Measurements from ENCODE around the gene CSRP2. TPM values are rescaled to one million over a fixed set of nuclear protein-coding genes. Genes with fewer than 3 reads are reported as not detected.

Gene CSRP2
- total and polyA plus RNA-seq, 4 donors, result 26.8 to 85.9 (median 64.0) TPM

- Histone ChIP-seq H3K9me3 (ENCODE audit: control insufficient read depth, insufficient read depth, low read length) (no peaks in the 10 kb centered on the region), H3K4me3 (ENCODE audit: low read depth, low read length) (peak overlapping the region; percentile 80), H3K27me3 (ENCODE audit: control insufficient read depth, insufficient read depth, low read length) (peaks cover 6% of the 10 kb centered on the region), H3K4me1 (ENCODE audit: control insufficient read depth, insufficient read depth, low read length) (peaks cover 14% of the 10 kb centered on the region), H3K27ac (ENCODE audit: low read depth, low read length) (peak overlapping the region; percentile 93), H3K36me3 (ENCODE audit: control insufficient read depth, insufficient read depth, low read length) (no peaks in the 10 kb centered on the region)
- no CpG with 5 or more reads among the region's 13 CpGs for WGBS (ENCODE audit: insufficient coverage)
- peak in 1 of 6 donors; percentile 49 for DNase-seq (ENCODE audit: low read depth in 4 of 6, low spot score in 6 of 6)
These were observed 1.1 kb upstream of the CSRP2 start for GRCh38 chr12:76879710-76880518.

- peak in 3 of 6 donors; percentile 11 to 71 (median 70) for DNase-seq (ENCODE audit: low read depth in 4 of 6, low spot score in 6 of 6)
- Histone ChIP-seq H3K9me3 (ENCODE audit: control insufficient read depth, insufficient read depth, low read length) (no peaks in the 10 kb centered on the region), H3K4me3 (ENCODE audit: low read depth, low read length) (peak overlapping the region; percentile 80), H3K27me3 (ENCODE audit: control insufficient read depth, insufficient read depth, low read length) (peaks cover 6% of the 10 kb centered on the region), H3K4me1 (ENCODE audit: control insufficient read depth, insufficient read depth, low read length) (peaks cover 14% of the 10 kb centered on the region), H3K27ac (ENCODE audit: low read depth, low read length) (peak overlapping the region; percentile 79), H3K36me3 (ENCODE audit: control insufficient read depth, insufficient read depth, low read length) (no peaks in the 10 kb centered on the region)
- under 1% methylated on average over 25 of the region's 44 CpGs for WGBS (ENCODE audit: insufficient coverage)
These were observed 520 bp downstream of the CSRP2 start for GRCh38 chr12:76878099-76878898.

GRCh38 chr12:76876696-76877229 lies 2.1 kb downstream of the CSRP2 start:
- Histone ChIP-seq H3K27me3 (ENCODE audit: control insufficient read depth, insufficient read depth, low read length) (peaks cover 6% of the 10 kb centered on the region), H3K36me3 (ENCODE audit: control insufficient read depth, insufficient read depth, low read length) (no peaks in the 10 kb centered on the region), H3K4me3 (ENCODE audit: low read depth, low read length) (no peak overlapping the region), H3K9me3 (ENCODE audit: control insufficient read depth, insufficient read depth, low read length) (no peaks in the 10 kb centered on the region), H3K27ac (ENCODE audit: low read depth, low read length) (no peak overlapping the region), H3K4me1 (ENCODE audit: control insufficient read depth, insufficient read depth, low read length) (peaks cover 14% of the 10 kb centered on the region)
- no peak for DNase-seq (ENCODE audit: low read depth in 4 of 6, low spot score in 6 of 6)
- 90% methylated on average over 1 of the region's 2 CpGs for WGBS (ENCODE audit: insufficient coverage)

GRCh38 chr12:76874491-76875190 lies 4.2 kb downstream of the CSRP2 start:
- no peaks in the 10 kb centered on the region for H3K36me3 ChIP-seq (ENCODE audit: control insufficient read depth, insufficient read depth, low read length)
- peaks cover 6% of the 10 kb centered on the region for H3K27me3 ChIP-seq (ENCODE audit: control insufficient read depth, insufficient read depth, low read length)
- H3K4me1 ChIP-seq (ENCODE audit: control insufficient read depth, insufficient read depth, low read length), result peaks cover 14% of the 10 kb centered on the region
- no peak for DNase-seq (ENCODE audit: low read depth in 4 of 6, low spot score in 6 of 6)
- no peaks in the 10 kb centered on the region for H3K9me3 ChIP-seq (ENCODE audit: control insufficient read depth, insufficient read depth, low read length)
- no peak overlapping the region for H3K4me3 ChIP-seq (ENCODE audit: low read depth, low read length)
- no peak overlapping the region for H3K27ac ChIP-seq (ENCODE audit: low read depth, low read length)
- 78% methylated on average over 4 of the region's 11 CpGs for WGBS (ENCODE audit: insufficient coverage)

- Histone ChIP-seq H3K36me3 (ENCODE audit: control insufficient read depth, insufficient read depth, low read length) (no peaks in the 10 kb centered on the region), H3K4me1 (ENCODE audit: control insufficient read depth, insufficient read depth, low read length) (peaks cover 8% of the 10 kb centered on the region), H3K27me3 (ENCODE audit: control insufficient read depth, insufficient read depth, low read length) (peaks cover 6% of the 10 kb centered on the region), H3K9me3 (ENCODE audit: control insufficient read depth, insufficient read depth, low read length) (no peaks in the 10 kb centered on the region), H3K4me3 (ENCODE audit: low read depth, low read length) (no peak overlapping the region), H3K27ac (ENCODE audit: low read depth, low read length) (no peak overlapping the region)
- no peak for DNase-seq (ENCODE audit: low read depth in 4 of 6, low spot score in 6 of 6)
- 43% methylated on average over 1 of the region's 3 CpGs for WGBS (ENCODE audit: insufficient coverage)
These were observed 4.8 kb downstream of the CSRP2 start for GRCh38 chr12:76874027-76874426.

GRCh38 chr12:76872415-76872814 lies 6.4 kb downstream of the CSRP2 start:
- DNase-seq (ENCODE audit: low read depth in 4 of 6, low spot score in 6 of 6), result no peak
- H3K27ac ChIP-seq (ENCODE audit: low read depth, low read length), result no peak overlapping the region

GRCh38 chr12:76871742-76872141 lies 7.1 kb downstream of the CSRP2 start:
- Histone ChIP-seq H3K36me3 (ENCODE audit: control insufficient read depth, insufficient read depth, low read length) (no peaks in the 10 kb centered on the region), H3K4me1 (ENCODE audit: control insufficient read depth, insufficient read depth, low read length) (no peaks in the 10 kb centered on the region), H3K27ac (ENCODE audit: low read depth, low read length) (no peak overlapping the region), H3K27me3 (ENCODE audit: control insufficient read depth, insufficient read depth, low read length) (no peaks in the 10 kb centered on the region), H3K9me3 (ENCODE audit: control insufficient read depth, insufficient read depth, low read length) (no peaks in the 10 kb centered on the region), H3K4me3 (ENCODE audit: low read depth, low read length) (no peak overlapping the region)
- WGBS (ENCODE audit: insufficient coverage), result 100% methylated on average over 1 of the region's 3 CpGs
- DNase-seq (ENCODE audit: low read depth in 4 of 6, low spot score in 6 of 6), result peak in 2 of 6 donors; percentile 35 to 67

More at GRCh38 chr12:76872415-76872814, 6.4 kb downstream of the CSRP2 start:
- 77% methylated on average over 5 of the region's 5 CpGs for WGBS (ENCODE audit: insufficient coverage)
- Histone ChIP-seq H3K27me3 (ENCODE audit: control insufficient read depth, insufficient read depth, low read length) (no peaks in the 10 kb centered on the region), H3K36me3 (ENCODE audit: control insufficient read depth, insufficient read depth, low read length) (no peaks in the 10 kb centered on the region), H3K4me1 (ENCODE audit: control insufficient read depth, insufficient read depth, low read length) (no peaks in the 10 kb centered on the region), H3K9me3 (ENCODE audit: control insufficient read depth, insufficient read depth, low read length) (no peaks in the 10 kb centered on the region), H3K4me3 (ENCODE audit: low read depth, low read length) (no peak overlapping the region)

GRCh38 chr12:76871082-76871481 lies 7.7 kb downstream of the CSRP2 start:
- no CpG with 5 or more reads among the region's 2 CpGs for WGBS (ENCODE audit: insufficient coverage)
- no peaks in the 10 kb centered on the region for H3K9me3 ChIP-seq (ENCODE audit: control insufficient read depth, insufficient read depth, low read length)
- no peaks in the 10 kb centered on the region for H3K36me3 ChIP-seq (ENCODE audit: control insufficient read depth, insufficient read depth, low read length)
- no peak for DNase-seq (ENCODE audit: low read depth in 4 of 6, low spot score in 6 of 6)
- H3K27me3 ChIP-seq (ENCODE audit: control insufficient read depth, insufficient read depth, low read length), result no peaks in the 10 kb centered on the region
- no peak overlapping the region for H3K27ac ChIP-seq (ENCODE audit: low read depth, low read length)
- peaks cover 1% of the 10 kb centered on the region for H3K4me1 ChIP-seq (ENCODE audit: control insufficient read depth, insufficient read depth, low read length)
- H3K4me3 ChIP-seq (ENCODE audit: low read depth, low read length), result no peak overlapping the region

GRCh38 chr12:76866726-76867125 lies 12.1 kb downstream of the CSRP2 start:
- Histone ChIP-seq H3K27ac (ENCODE audit: low read depth, low read length) (no peak overlapping the region), H3K4me3 (ENCODE audit: low read depth, low read length) (no peak overlapping the region), H3K27me3 (ENCODE audit: control insufficient read depth, insufficient read depth, low read length) (no peaks in the 10 kb centered on the region), H3K4me1 (ENCODE audit: control insufficient read depth, insufficient read depth, low read length) (peaks cover 5% of the 10 kb centered on the region), H3K36me3 (ENCODE audit: control insufficient read depth, insufficient read depth, low read length) (no peaks in the 10 kb centered on the region), H3K9me3 (ENCODE audit: control insufficient read depth, insufficient read depth, low read length) (no peaks in the 10 kb centered on the region)
- WGBS (ENCODE audit: insufficient coverage), result 46% methylated on average over 6 of the region's 8 CpGs
- DNase-seq (ENCODE audit: low read depth in 4 of 6, low spot score in 6 of 6), result peak in 3 of 6 donors; percentile 11 to 69 (median 49)

All from spinal cord (tissue), 10 donors.